SK-N-MC (cell line): Measurements from ENCODE around the gene BRD9.

Experiments
- EZH2 ChIP-seq: fragments of 200-600 bp; sonication (generic); IDR thresholded peaks from one replicate; pipeline ENCODE4 v1.6.1; 2017; ENCODE audit warnings: antibody characterized with exemption
- POLR2AphosphoS5 ChIP-seq: IDR thresholded peaks from 2 replicates; pipeline ENCODE4 v1.6.1; 2012; ENCODE audit warnings: mild to moderate bottlenecking, low read depth, low read length, borderline replicate concordance

DNA sequence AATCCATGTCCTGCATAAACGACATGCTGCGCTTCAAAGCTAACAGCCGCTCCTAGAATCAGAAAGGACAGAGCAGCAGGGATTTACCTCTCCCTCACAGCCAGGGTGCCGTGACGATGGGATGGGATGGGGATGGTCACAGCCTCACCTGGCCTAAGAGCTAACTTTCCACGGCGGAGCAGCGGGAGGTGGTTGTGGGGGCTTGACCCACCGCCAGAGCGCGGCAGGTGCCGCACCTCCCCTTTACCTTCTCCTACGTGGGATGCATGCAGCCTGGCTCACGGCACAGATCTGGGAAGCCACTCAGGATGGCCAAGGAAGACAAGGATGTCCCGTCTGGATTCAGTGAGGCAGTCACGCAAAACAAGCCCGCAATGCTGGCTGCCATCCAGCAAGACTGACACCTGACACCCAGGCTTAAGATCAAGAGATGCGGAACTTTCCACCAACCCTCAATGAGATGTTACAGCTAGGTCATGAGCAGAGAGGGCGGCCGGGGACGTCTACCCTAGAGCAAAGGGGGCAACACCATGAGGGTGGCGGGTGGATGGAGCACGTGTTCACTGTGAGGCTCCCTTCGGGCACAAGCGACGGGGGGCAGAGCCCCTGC, 5.8 kb downstream of the BRD9 start:
- TF ChIP-seq EZH2 (no peak), POLR2AphosphoS5 (no peak)
